Activated naive CD8-positive, alpha-beta T cell (primary cell): ENCODE measurements around the gene RNF223.

Experiments
- H3K27ac Mint-ChIP-seq: one replicate; pipeline ENCODE4 v1.8.0; 2021; ENCODE audit warnings: mixed read lengths
- H3K27me3 Mint-ChIP-seq: one replicate; pipeline ENCODE4 v1.8.0; 2021; ENCODE audit warnings: mixed read lengths
- H3K36me3 Mint-ChIP-seq: one replicate; pipeline ENCODE4 v1.8.0; 2021; ENCODE audit warnings: mixed read lengths
- H3K4me1 Mint-ChIP-seq: one replicate; pipeline ENCODE4 v1.8.0; 2021; ENCODE audit warnings: low read depth, mixed read lengths
- H3K4me3 Mint-ChIP-seq: one replicate; pipeline ENCODE4 v1.8.0; 2021; ENCODE audit warnings: mild to moderate bottlenecking, mixed read lengths
- H3K9me3 Mint-ChIP-seq: one replicate; pipeline ENCODE4 v1.8.0; 2021; ENCODE audit warnings: low read depth, mixed read lengths

RNF223 gene

DNA sequence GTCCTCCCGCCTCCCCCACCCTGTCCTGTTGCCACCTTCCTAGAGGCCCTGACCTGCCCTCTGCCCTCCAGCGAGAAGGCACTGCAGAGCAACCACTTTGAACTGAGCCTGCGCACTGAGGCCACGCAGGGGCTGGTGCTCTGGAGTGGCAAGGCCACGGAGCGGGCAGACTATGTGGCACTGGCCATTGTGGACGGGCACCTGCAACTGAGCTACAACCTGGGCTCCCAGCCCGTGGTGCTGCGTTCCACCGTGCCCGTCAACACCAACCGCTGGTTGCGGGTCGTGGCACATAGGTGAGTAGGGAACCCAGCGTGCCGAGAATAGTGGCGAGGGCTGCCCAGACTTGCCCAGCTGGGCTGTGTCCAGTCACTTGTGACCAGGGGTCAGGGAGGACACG lies 20.4 kb downstream of the RNF223 start:
- Mint-ChIP-seq H3K27me3 (no peaks in the 10 kb centered on the region), H3K4me1 (peaks cover 3% of the 10 kb centered on the region), H3K36me3 (no peaks in the 10 kb centered on the region), H3K4me3 (no peak overlapping the region), H3K9me3 (no peaks in the 10 kb centered on the region), H3K27ac (no peak overlapping the region)

DNA sequence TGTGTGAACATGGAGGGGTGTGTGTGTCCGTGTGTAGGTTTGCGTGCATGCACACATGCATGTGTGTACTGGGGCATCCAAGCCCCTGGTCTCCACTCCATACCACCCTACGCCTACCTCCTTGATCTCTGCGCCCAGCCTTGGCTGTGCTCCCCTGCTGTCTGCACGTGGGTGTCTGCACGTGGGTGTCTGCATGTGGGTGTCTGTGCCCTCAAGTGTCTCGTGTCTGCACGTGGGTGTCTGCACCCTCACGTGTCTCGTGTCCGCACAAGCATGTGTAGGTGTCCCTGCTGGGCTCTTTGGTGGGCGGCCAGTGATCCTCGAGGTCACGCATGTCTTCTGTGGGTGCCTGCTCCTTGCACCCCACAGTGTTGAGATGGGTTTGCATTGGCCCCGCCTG lies 21.1 kb downstream of the RNF223 start:
- Mint-ChIP-seq H3K9me3 (no peaks in the 10 kb centered on the region), H3K36me3 (no peaks in the 10 kb centered on the region), H3K27ac (no peak overlapping the region), H3K4me3 (no peak overlapping the region), H3K4me1 (no peaks in the 10 kb centered on the region), H3K27me3 (no peaks in the 10 kb centered on the region)

DNA sequence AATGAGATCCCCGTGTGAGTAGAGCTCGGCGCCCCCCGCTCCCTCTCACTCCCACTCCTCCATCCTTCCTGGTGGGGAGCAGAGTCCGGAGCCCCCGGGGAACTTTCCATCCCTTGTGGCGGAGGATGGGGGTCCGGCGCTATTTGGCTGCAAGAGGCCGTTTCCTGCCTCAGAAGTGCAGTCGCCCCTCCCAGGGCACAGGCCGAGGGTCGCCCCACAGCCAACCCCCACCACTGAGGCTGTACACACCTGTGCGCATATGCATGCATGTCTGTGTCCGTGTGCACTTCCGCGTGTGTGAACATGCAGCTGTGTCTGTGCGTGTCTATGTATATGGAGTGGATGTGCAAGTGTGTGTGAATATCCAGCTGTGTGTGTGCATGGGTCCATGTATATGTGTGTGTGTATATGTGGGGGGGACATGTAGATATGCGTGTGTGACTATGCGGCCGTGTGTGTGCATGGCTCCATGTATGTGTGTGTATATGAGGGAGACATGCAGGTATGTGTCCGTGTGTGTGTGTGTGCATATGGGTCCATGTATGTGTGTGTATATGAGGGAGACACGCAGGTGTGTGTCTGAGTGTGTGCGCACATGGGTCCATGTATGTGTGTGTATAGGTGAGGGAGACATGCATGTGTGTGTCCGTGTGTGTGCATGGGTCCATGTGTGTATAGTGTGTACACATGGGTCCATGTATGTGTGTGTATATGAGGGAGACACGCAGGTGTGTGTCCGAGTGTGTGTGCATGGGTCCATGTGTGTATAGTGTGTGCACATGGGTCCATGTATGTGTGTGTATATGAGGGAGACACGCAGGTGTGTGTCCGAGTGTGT lies 21.9 kb downstream of the RNF223 start:
- no peaks in the 10 kb centered on the region for H3K9me3 Mint-ChIP-seq
- no peaks in the 10 kb centered on the region for H3K27me3 Mint-ChIP-seq
- no peaks in the 10 kb centered on the region for H3K36me3 Mint-ChIP-seq
- H3K27ac Mint-ChIP-seq = no peak overlapping the region
- H3K4me1 Mint-ChIP-seq = no peaks in the 10 kb centered on the region
- no peak overlapping the region for H3K4me3 Mint-ChIP-seq

DNA sequence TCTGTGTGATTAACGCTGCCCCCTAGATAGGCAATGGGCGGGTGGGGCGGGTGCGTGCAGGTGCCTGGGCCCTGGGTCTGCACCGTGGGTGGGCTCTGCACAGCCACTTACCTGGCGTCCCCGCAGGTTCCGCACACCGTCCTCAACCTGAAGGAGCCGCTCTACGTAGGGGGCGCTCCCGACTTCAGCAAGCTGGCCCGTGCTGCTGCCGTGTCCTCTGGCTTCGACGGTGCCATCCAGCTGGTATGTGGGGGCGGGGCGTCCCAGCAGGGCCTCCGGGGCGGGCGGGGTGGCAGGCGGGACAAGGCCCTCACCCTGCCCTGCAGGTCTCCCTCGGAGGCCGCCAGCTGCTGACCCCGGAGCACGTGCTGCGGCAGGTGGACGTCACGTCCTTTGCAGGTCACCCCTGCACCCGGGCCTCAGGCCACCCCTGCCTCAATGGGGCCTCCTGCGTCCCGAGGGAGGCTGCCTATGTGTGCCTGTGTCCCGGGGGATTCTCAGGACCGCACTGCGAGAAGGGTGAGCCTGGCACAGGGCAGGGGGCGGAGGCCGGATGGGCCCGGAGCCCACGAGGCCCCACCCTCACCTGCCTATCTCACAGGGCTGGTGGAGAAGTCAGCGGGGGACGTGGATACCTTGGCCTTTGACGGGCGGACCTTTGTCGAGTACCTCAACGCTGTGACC lies 22.8 kb downstream of the RNF223 start:
- no peaks in the 10 kb centered on the region for H3K36me3 Mint-ChIP-seq
- no peaks in the 10 kb centered on the region for H3K27me3 Mint-ChIP-seq
- no peaks in the 10 kb centered on the region for H3K9me3 Mint-ChIP-seq
- H3K4me3 Mint-ChIP-seq = no peak overlapping the region
- H3K4me1 Mint-ChIP-seq = no peaks in the 10 kb centered on the region
- no peak overlapping the region for H3K27ac Mint-ChIP-seq

DNA sequence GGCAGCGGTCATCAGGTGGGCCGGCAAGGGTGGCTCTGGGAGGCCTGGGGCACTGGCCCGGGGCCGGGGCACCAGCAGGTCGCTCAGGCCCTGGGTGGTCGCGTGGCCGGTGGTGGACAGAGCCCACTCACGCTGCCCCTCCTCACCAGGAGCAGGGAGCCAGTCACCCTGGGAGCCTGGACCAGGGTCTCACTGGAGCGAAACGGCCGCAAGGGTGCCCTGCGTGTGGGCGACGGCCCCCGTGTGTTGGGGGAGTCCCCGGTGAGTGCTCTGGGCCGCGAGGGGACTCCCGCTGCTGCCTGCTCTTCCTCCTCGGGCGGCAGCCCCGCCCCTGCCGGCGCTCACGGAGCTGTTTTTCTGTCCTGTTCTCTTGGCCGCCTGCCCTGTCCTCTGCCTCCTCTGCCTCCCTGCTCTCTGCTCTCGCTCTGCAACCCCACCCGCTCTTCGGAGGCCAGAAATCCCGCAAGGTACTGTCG lies 23.5 kb downstream of the RNF223 start:
- H3K36me3 Mint-ChIP-seq = no peaks in the 10 kb centered on the region
- no peak overlapping the region for H3K27ac Mint-ChIP-seq
- no peaks in the 10 kb centered on the region for H3K27me3 Mint-ChIP-seq
- no peak overlapping the region for H3K4me3 Mint-ChIP-seq
- no peaks in the 10 kb centered on the region for H3K4me1 Mint-ChIP-seq
- H3K9me3 Mint-ChIP-seq = no peaks in the 10 kb centered on the region

DNA sequence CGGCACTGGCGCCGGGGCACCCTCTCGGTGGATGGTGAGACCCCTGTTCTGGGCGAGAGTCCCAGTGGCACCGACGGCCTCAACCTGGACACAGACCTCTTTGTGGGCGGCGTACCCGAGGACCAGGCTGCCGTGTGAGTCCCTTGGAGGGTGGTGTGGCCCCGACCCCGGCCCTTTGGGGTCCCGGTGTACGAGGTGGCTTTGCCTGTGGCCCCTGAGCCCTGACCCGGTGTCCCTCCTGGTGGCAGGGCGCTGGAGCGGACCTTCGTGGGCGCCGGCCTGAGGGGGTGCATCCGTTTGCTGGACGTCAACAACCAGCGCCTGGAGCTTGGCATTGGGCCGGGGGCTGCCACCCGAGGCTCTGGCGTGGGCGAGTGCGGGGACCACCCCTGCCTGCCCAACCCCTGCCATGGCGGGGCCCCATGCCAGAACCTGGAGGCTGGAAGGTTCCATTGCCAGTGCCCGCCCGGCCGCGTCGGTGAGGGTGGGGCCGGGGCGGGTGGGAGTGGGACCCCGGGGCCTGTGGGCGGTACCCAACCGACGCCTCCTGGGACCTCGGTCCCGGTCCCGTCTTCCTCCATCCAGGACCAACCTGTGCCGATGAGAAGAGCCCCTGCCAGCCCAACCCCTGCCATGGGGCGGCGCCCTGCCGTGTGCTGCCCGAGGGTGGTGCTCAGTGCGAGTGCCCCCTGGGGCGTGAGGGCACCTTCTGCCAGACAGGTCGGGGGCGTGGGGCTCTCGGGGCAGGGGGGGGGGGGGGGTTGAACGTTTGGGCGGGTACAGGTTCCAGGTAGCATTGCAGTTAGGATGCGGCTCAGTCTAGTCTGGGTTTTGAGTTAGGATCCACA lies 24.6 kb downstream of the RNF223 start:
- Mint-ChIP-seq H3K36me3 (peaks cover 2% of the 10 kb centered on the region), H3K27me3 (no peaks in the 10 kb centered on the region), H3K9me3 (no peaks in the 10 kb centered on the region), H3K4me3 (no peak overlapping the region), H3K4me1 (no peaks in the 10 kb centered on the region), H3K27ac (no peak overlapping the region)

DNA sequence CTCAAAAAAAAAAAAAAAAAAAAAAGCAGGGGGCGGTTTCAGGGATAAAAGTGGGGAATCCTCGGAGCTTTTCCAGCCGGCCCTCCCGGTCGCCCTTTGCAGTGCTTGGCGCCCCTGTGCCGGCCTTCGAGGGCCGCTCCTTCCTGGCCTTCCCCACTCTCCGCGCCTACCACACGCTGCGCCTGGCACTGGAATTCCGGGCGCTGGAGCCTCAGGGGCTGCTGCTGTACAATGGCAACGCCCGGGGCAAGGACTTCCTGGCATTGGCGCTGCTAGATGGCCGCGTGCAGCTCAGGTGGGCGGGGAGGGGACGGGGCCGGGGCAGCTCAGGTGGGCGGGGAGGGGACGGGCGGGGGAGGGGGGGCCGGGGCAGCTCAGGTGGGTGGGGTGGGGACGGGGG lies 25.3 kb downstream of the RNF223 start:
- Mint-ChIP-seq H3K36me3 (peaks cover 2% of the 10 kb centered on the region), H3K27me3 (no peaks in the 10 kb centered on the region), H3K27ac (no peak overlapping the region), H3K4me1 (no peaks in the 10 kb centered on the region), H3K4me3 (no peak overlapping the region), H3K9me3 (no peaks in the 10 kb centered on the region)

DNA sequence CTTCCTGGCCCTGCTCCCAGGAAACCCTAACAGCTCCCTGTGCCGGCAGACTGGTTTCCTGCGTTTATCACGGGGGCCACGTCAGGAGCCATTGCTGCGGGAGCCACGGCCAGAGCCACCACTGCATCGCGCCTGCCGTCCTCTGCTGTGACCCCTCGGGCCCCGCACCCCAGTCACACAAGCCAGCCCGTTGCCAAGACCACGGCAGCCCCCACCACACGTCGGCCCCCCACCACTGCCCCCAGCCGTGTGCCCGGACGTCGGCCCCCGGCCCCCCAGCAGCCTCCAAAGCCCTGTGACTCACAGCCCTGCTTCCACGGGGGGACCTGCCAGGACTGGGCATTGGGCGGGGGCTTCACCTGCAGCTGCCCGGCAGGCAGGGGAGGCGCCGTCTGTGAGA lies 26.1 kb downstream of the RNF223 start:
- Mint-ChIP-seq H3K4me3 (no peak overlapping the region), H3K27ac (no peak overlapping the region), H3K9me3 (no peaks in the 10 kb centered on the region), H3K4me1 (no peaks in the 10 kb centered on the region), H3K27me3 (no peaks in the 10 kb centered on the region), H3K36me3 (peaks cover 2% of the 10 kb centered on the region)

DNA sequence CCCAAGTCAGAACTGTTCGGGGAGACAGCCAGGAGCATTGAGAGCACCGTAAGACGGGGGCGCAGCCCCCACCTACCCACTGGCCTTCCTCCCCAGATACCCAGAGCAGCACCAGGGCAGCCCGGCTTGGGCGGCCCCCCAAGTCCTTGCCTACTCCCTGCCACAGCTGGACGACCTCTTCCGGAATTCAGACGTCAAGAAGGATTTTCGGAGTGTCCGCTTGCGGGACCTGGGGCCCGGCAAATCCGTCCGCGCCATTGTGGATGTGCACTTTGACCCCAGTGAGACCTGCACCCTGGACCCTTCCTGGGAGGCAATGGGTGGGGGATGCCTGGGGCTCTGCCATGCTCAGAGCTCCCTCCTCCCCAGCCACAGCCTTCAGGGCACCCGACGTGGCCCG lies 26.7 kb downstream of the RNF223 start:
- Mint-ChIP-seq H3K36me3 (peaks cover 2% of the 10 kb centered on the region), H3K9me3 (no peaks in the 10 kb centered on the region), H3K27me3 (no peaks in the 10 kb centered on the region), H3K4me1 (no peaks in the 10 kb centered on the region), H3K4me3 (no peak overlapping the region), H3K27ac (no peak overlapping the region)

DNA sequence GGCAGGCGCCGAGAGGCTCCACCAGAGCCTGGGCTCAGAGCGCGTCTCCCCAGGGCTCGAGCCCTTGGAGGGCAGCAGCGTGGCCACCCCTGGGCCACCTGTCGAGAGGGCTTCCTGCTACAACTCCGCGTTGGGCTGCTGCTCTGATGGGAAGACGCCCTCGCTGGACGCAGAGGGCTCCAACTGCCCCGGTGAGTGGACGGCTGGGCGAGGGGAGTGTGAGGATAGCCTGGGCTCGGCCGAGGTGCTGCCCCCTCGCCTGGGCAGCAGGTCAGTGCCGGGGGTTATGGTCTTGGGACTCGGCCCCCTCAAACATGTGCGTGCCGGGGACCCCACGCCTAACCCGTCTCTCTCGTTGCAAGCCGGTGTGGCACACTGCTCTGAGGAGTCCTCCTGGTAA lies 27.3 kb downstream of the RNF223 start:
- H3K4me3 Mint-ChIP-seq = no peak overlapping the region
- peaks cover 2% of the 10 kb centered on the region for H3K36me3 Mint-ChIP-seq
- no peaks in the 10 kb centered on the region for H3K9me3 Mint-ChIP-seq
- H3K27me3 Mint-ChIP-seq = no peaks in the 10 kb centered on the region
- H3K27ac Mint-ChIP-seq = no peak overlapping the region
- H3K4me1 Mint-ChIP-seq = no peaks in the 10 kb centered on the region

DNA sequence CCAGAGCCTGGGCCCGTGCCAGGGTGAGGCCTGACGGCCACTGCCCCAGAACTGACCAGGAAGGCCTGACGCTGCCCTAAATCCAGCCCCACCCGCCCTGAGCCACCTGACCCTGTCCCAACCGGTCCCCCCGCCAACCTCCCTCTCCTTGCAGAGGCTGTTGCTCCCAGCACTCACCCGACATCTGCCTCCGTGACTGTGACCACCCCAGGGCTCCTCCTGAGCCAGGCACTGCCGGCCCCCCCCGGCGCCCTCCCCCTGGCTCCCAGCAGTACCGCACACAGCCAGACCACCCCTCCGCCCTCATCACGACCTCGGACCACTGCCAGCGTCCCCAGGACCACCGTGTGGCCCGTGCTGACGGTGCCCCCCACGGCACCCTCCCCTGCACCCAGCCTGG lies 27.9 kb downstream of the RNF223 start:
- Mint-ChIP-seq H3K9me3 (no peaks in the 10 kb centered on the region), H3K27ac (no peak overlapping the region), H3K4me3 (no peak overlapping the region), H3K4me1 (no peaks in the 10 kb centered on the region), H3K27me3 (no peaks in the 10 kb centered on the region), H3K36me3 (peaks cover 2% of the 10 kb centered on the region)

DNA sequence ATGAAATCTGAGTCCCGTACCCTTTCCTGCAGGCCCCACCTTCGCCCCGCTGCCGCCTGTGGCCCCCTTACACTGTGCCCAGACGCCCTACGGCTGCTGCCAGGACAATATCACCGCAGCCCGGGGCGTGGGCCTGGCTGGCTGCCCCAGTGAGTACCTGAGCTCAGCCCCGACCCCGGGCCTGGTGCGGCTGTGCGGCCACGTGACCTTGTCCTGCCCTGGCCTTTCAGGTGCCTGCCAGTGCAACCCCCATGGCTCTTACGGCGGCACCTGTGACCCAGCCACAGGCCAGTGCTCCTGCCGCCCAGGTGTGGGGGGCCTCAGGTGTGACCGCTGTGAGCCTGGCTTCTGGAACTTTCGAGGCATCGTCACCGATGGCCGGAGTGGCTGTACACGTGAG lies 29.0 kb downstream of the RNF223 start:
- no peaks in the 10 kb centered on the region for H3K9me3 Mint-ChIP-seq
- no peaks in the 10 kb centered on the region for H3K27me3 Mint-ChIP-seq
- H3K36me3 Mint-ChIP-seq = peaks cover 2% of the 10 kb centered on the region
- no peak overlapping the region for H3K27ac Mint-ChIP-seq
- H3K4me3 Mint-ChIP-seq = no peak overlapping the region
- no peaks in the 10 kb centered on the region for H3K4me1 Mint-ChIP-seq

DNA sequence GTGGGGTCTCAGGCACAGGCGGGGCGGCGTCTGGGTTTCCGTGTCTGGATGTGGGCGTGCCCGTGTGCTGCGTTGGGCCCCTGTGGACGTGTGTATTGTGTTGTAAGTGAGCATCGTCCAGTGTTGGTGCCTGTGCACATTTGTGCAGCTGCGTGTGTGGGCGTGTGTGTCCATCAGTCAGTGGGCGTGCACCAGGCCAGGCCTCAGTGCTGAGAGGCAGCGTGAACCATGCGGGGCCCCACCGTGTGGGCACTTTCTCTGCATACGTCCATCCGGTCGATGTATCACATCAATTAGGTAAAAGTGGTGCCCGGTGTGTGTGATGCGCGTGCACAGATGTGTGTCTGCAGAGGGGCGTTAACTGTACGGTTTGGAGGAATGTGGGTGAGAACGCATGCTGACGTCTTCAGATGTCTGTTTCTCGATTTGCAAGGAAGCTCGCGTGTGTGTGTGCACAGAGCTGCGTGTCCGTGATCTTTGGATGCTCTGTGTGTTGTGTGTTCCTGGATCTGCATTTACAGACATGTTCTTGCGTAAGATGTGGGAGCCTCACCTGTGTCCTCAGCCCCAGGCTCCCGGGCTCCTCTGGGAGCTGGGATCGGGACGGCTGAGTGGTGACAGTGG lies 29.5 kb downstream of the RNF223 start:
- H3K27ac Mint-ChIP-seq = no peak overlapping the region
- no peak overlapping the region for H3K4me3 Mint-ChIP-seq

DNA sequence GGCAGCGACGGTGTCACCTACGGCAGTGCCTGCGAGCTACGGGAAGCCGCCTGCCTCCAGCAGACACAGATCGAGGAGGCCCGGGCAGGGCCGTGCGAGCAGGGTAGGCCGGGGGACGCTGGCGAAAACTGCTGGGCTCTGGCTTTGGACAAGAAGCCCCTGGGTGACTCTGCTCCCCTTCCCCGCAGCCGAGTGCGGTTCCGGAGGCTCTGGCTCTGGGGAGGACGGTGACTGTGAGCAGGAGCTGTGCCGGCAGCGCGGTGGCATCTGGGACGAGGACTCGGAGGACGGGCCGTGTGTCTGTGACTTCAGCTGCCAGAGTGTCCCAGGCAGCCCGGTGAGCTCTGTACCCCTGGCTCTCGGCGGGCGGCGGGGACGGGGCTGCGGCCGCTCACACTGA lies 30.2 kb downstream of the RNF223 start:
- Mint-ChIP-seq H3K4me3 (no peak overlapping the region), H3K36me3 (peaks cover 2% of the 10 kb centered on the region), H3K27me3 (no peaks in the 10 kb centered on the region), H3K9me3 (no peaks in the 10 kb centered on the region), H3K27ac (no peak overlapping the region), H3K4me1 (peaks cover 9% of the 10 kb centered on the region)

More for the DNA sequence above, 29.5 kb downstream of the RNF223 start:
- H3K36me3 Mint-ChIP-seq = peaks cover 2% of the 10 kb centered on the region
- peaks cover 3% of the 10 kb centered on the region for H3K4me1 Mint-ChIP-seq
- no peaks in the 10 kb centered on the region for H3K9me3 Mint-ChIP-seq
- H3K27me3 Mint-ChIP-seq = no peaks in the 10 kb centered on the region

DNA sequence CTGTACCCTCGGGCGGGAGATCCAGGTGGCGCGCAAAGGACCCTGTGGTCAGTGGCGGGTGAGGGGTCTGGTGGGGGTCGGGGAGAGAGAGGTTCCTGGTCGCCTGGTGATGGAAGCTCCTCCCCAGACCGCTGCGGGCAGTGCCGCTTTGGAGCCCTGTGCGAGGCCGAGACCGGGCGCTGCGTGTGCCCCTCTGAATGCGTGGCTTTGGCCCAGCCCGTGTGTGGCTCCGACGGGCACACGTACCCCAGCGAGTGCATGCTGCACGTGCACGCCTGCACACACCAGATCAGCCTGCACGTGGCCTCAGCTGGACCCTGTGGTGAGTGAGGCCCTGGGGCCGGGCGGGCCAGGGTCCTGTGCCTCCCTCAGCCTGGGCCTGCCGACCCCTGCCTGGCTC lies 30.7 kb downstream of the RNF223 start:
- Mint-ChIP-seq H3K27ac (no peak overlapping the region), H3K36me3 (peaks cover 2% of the 10 kb centered on the region), H3K27me3 (peaks cover 3% of the 10 kb centered on the region), H3K9me3 (no peaks in the 10 kb centered on the region), H3K4me3 (no peak overlapping the region), H3K4me1 (peaks cover 13% of the 10 kb centered on the region)
